ENCODE measurements around the gene DYNC1LI2.
A peak's percentile ranks its signal among the peaks of the same experiment; 100 is the strongest.
"Not testable (repeated sequence)": the region's sequence is repeated elsewhere in the genome, so short reads cannot be mapped to it uniquely, and the experiment has no call there.

Gene DYNC1LI2

GRCh38 chr16:66695935-66696668 lies 55.3 kb downstream of the DYNC1LI2 start:
- peak; percentile 59 for DNase-seq

- no peak for DNase-seq
Observed at GRCh38 chr16:66695471-66695934, 55.9 kb downstream of the DYNC1LI2 start.

GRCh38 chr16:66693149-66693548 lies 58.3 kb downstream of the DYNC1LI2 start:
- no peak for DNase-seq

- no peak for DNase-seq
Observed at GRCh38 chr16:66692341-66692740, 59.1 kb downstream of the DYNC1LI2 start.

- DNase-seq: no peak
Observed at GRCh38 chr16:66691234-66691633, 60.2 kb downstream of the DYNC1LI2 start.

- DNase-seq: no peak
Observed at GRCh38 chr16:66690106-66690847, 61.1 kb downstream of the DYNC1LI2 start.

GRCh38 chr16:66689282-66689681 lies 62.1 kb downstream of the DYNC1LI2 start:
- DNase-seq: no peak

- DNase-seq: no peak
Observed at GRCh38 chr16:66687906-66688625, 63.3 kb downstream of the DYNC1LI2 start.

GRCh38 chr16:66685501-66686115 lies 65.8 kb downstream of the DYNC1LI2 start:
- DNase-seq: not testable (repeated sequence)

GRCh38 chr16:66682271-66682670 lies 69.1 kb downstream of the DYNC1LI2 start:
- DNase-seq: no peak

- DNase-seq: no peak
Observed at GRCh38 chr16:66681676-66682075, 69.7 kb downstream of the DYNC1LI2 start.

GRCh38 chr16:66678337-66678736 lies 73.1 kb downstream of the DYNC1LI2 start:
- DNase-seq: no peak

- DNase-seq: no peak
Observed at GRCh38 chr16:66677836-66678235, 73.6 kb downstream of the DYNC1LI2 start.

GRCh38 chr16:66677179-66677578 lies 74.2 kb downstream of the DYNC1LI2 start:
- no peak for DNase-seq

- no peak for DNase-seq
Observed at GRCh38 chr16:66676599-66676998, 74.8 kb downstream of the DYNC1LI2 start.

GRCh38 chr16:66673691-66674090 lies 77.7 kb downstream of the DYNC1LI2 start:
- no peak for DNase-seq

All from activated CD8-positive, alpha-beta memory T cell treated with anti-CD3 and anti-CD28 coated beads, Interleukin-2, amount 50 U/mL, for 48 hours (primary cell).